H1 (cell line): Measurements from ENCODE around the gene ZBTB38.

Experiments
- CTCF ChIP-seq, 3 experiments: IDR thresholded peaks; 1 replicate in 2 of 3; 2 replicates in 1 of 3; pipeline versions ENCODE4 v1.5.1 to v1.6.1; 2011; ENCODE audit warnings: low read length in 3 of 3, mild to moderate bottlenecking in 3 of 3, inconsistent platforms in 2 of 3, low read depth in 1 of 3, moderate library complexity in 1 of 3; ENCODE audit not compliant: insufficient read depth in 1 of 3; ENCODE audit errors: control extremely low read depth in 1 of 3
- HDAC2 ChIP-seq, 2 experiments: fragments of 300-600 bp in 1 of 2; sonication (generic) in 1 of 2; IDR thresholded peaks; 2 replicates each; pipeline ENCODE4 v1.6.1; 2011 to 2012; ENCODE audit warnings: low read depth in 2 of 2, low read length in 2 of 2, mild to moderate bottlenecking in 2 of 2, moderate library complexity in 2 of 2, borderline replicate concordance in 1 of 2, inconsistent platforms in 1 of 2
- KDM5A ChIP-seq: fragments of 200-600 bp; IDR thresholded peaks from 2 replicates; pipeline ENCODE4 v1.7.1; 2012; ENCODE audit warnings: mild to moderate bottlenecking, low read length, inconsistent platforms, mixed read lengths
- POLR2A ChIP-seq, 2 experiments: IDR thresholded peaks; 1 replicate in 1 of 2; 2 replicates in 1 of 2; pipeline ENCODE4 v1.6.1; 2011; ENCODE audit warnings: low read depth in 2 of 2, low read length in 2 of 2, mild to moderate bottlenecking in 2 of 2; ENCODE audit errors: control extremely low read depth in 1 of 2
- RAD21 ChIP-seq, 2 experiments: IDR thresholded peaks in 1 of 2; conservative IDR thresholded peaks in 1 of 2; 2 replicates each; pipeline ENCODE4 v1.6.1; 2011; ENCODE audit warnings: low read depth in 2 of 2, low read length in 2 of 2, improper control_type of control experiment in 1 of 2, inconsistent platforms in 1 of 2, mild to moderate bottlenecking in 1 of 2, moderate library complexity in 1 of 2
- TAF1 ChIP-seq: IDR thresholded peaks from 2 replicates; pipeline ENCODE4 v1.6.1; 2011; ENCODE audit warnings: mild to moderate bottlenecking, low read depth, low read length
- TAF7 ChIP-seq: optimal IDR thresholded peaks from 2 replicates; pipeline ENCODE3; 2011; ENCODE audit warnings: low read depth, mild to moderate bottlenecking, inconsistent platforms, low read length, moderate library complexity, borderline replicate concordance
- USF2 ChIP-seq: IDR thresholded peaks from 2 replicates; pipeline ENCODE4 v1.6.1; 2011; ENCODE audit warnings: low read length, improper control_type of control experiment

GRCh38 chr3:141366285-141367037, 1.8 kb upstream of the ZBTB38 start:
- TF ChIP-seq CTCF (IDR thresholded peaks at IDR 0.05; ENCODE audit: control extremely low read depth in 1 of 3, insufficient read depth in 1 of 3, low read depth in 1 of 3, low read length in 3 of 3) (no peak), USF2 (no peak), TAF1 (no peak), KDM5A (no peak), POLR2A (IDR thresholded peaks at IDR 0.05; ENCODE audit: control extremely low read depth in 1 of 2, low read depth in 2 of 2, low read length in 2 of 2) (no peak), RAD21 (IDR thresholded peaks at IDR 0.05 in 1 of 2, conservative IDR thresholded peaks at IDR 0.05 in 1 of 2; ENCODE audit: low read depth in 2 of 2, low read length in 2 of 2) (no peak), HDAC2 (IDR thresholded peaks at IDR 0.05; ENCODE audit: borderline replicate concordance in 1 of 2, low read depth in 2 of 2, low read length in 2 of 2) (no peak), TAF7 (no peak)
